OCI-LY3 (cell line): ENCODE data around the gene LPP.

Experiments used
- H2AFZ ChIP-seq: fragments of 200-600, 300-600 bp; shearing (Covaris generic); 2 replicates; pipeline ENCODE4 v1.6.0; 2014; ENCODE audit warnings: antibody characterized with exemption, low read depth, low read length
- H3K27ac ChIP-seq: fragments of 200-600, 300-600 bp; sonication (generic); 2 replicates; pipeline ENCODE4 v1.5.1; 2014; ENCODE audit warnings: mild to moderate bottlenecking, low read length, moderate library complexity, mixed read lengths
- H3K27me3 ChIP-seq: fragments of 200-600, 300-600 bp; sonication (generic); 2 replicates; pipeline ENCODE4 v1.6.1; 2014; ENCODE audit warnings: low read depth, low read length, mixed read lengths
- H3K36me3 ChIP-seq: fragments of 200-600, 300-600 bp; sonication (generic); replicated peaks from 2 replicates; pipeline ENCODE3; 2014; ENCODE audit warnings: low read depth, low read length, mixed read lengths
- H3K4me1 ChIP-seq: fragments of 300-600, 200-600 bp; sonication (generic); 2 replicates; pipeline ENCODE4 v1.6.1; 2014; ENCODE audit warnings: low read length, mixed read lengths
- H3K4me2 ChIP-seq: fragments of 200-600, 300-600 bp; sonication (generic); 2 replicates; pipeline ENCODE4 v1.6.1; 2014; ENCODE audit warnings: low read length, mixed read lengths
- H3K4me3 ChIP-seq: fragments of 300-600, 200-600 bp; sonication (generic); 2 replicates; pipeline ENCODE4 v1.5.1; 2014; ENCODE audit warnings: antibody characterized with exemption, mild to moderate bottlenecking, low read length, moderate library complexity
- H3K79me2 ChIP-seq: fragments of 300-600, 200-600 bp; shearing (Covaris generic); 2 replicates; pipeline ENCODE4 v1.6.1; 2014; ENCODE audit warnings: mild to moderate bottlenecking, low read length, mixed read lengths
- H3K9ac ChIP-seq: fragments of 300-600, 200-600 bp; shearing (Covaris generic); 2 replicates; pipeline ENCODE4 v1.6.0; 2014; ENCODE audit warnings: mild to moderate bottlenecking, low read length, moderate library complexity
- H3K9me3 ChIP-seq: fragments of 200-600, 300-600 bp; shearing (Covaris generic); 2 replicates; pipeline ENCODE4 v1.6.1; 2014; ENCODE audit warnings: low read length, mixed read lengths; ENCODE audit not compliant: insufficient read depth
- H4K20me1 ChIP-seq: fragments of 200-600, 300-600 bp; sonication (generic); 2 replicates; pipeline ENCODE4 v1.6.1; 2016; ENCODE audit warnings: low read length, mixed read lengths; ENCODE audit not compliant: insufficient read depth
- EZH2phosphoT487 ChIP-seq: fragments of 200-600 bp; shearing (Covaris generic); IDR thresholded peaks from 2 replicates; pipeline ENCODE4 v1.6.1; 2018; ENCODE audit warnings: antibody characterized with exemption, mixed run types, low read depth
- TF ChIP-seq, protein P1 (sequence below): fragments of 200-600, 300-600 bp; sonication (generic); IDR thresholded peaks from 2 replicates; pipeline ENCODE4 v1.5.1; 2014; ENCODE audit warnings: antibody characterized with exemption, low read length, low read depth

The LPP gene

DNA sequence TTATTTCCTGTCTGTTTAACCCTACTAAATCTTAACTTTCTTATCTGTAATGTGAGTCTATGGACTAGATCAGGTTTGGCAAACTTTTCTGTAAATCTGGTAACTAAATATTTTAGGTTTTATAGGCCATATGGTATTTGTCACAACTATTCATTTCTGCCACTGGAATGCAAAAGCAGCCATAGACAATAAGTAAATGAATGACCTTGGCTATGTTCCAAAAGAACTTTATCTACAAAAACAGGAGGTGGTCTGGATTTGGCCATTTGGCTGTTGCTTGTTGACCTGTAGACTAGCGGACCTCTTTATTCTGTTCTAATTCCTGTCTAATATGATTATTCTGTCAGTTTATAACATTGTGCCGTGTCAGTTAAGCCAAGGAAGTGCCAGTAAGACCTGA is 314.2 kb downstream of the LPP start:
- H3K79me2 ChIP-seq = no peaks in the 10 kb centered on the region

DNA sequence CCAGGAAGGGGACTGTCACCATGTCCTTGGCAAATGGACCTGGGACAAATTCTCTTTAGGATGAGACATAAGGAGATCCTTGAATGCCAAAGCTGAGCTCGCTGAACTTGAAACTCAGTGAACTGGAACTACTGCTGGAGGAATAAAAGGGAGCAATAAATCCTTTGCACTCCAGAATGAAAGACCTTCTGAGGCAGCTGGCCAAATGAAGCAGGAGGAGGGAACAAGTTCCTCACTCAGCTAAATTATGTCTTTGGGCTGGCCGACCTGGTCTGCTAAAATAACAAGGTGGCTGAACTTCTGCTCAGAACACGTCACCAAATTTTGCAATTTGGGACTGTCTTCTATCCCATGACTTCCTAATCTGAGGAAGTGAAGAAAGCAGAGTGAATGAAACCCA is 314.7 kb downstream of the LPP start:
- Histone ChIP-seq H4K20me1 (no peaks in the 10 kb centered on the region), H3K4me2 (no peak overlapping the region), H3K4me3 (no peak overlapping the region), H3K79me2 (no peaks in the 10 kb centered on the region), H3K27me3 (no peaks in the 10 kb centered on the region), H3K9ac (no peak overlapping the region), H3K27ac (no peak overlapping the region), H2AFZ (no peak overlapping the region), H3K9me3 (no peaks in the 10 kb centered on the region), H3K36me3 (no peaks in the 10 kb centered on the region), H3K4me1 (0 out of 2 replicates have a peak, but pooled peaks cover 3% of the 10 kb centered on the region)
- no peak for TF ChIP-seq EZH2phosphoT487
- TF ChIP-seq, protein P1, sequence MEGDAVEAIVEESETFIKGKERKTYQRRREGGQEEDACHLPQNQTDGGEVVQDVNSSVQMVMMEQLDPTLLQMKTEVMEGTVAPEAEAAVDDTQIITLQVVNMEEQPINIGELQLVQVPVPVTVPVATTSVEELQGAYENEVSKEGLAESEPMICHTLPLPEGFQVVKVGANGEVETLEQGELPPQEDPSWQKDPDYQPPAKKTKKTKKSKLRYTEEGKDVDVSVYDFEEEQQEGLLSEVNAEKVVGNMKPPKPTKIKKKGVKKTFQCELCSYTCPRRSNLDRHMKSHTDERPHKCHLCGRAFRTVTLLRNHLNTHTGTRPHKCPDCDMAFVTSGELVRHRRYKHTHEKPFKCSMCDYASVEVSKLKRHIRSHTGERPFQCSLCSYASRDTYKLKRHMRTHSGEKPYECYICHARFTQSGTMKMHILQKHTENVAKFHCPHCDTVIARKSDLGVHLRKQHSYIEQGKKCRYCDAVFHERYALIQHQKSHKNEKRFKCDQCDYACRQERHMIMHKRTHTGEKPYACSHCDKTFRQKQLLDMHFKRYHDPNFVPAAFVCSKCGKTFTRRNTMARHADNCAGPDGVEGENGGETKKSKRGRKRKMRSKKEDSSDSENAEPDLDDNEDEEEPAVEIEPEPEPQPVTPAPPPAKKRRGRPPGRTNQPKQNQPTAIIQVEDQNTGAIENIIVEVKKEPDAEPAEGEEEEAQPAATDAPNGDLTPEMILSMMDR = no peak

More for the DNA sequence above, 314.2 kb downstream of the LPP start:
- no peak overlapping the region for H3K27ac ChIP-seq
- H3K4me3 ChIP-seq = no peak overlapping the region
- H3K27me3 ChIP-seq = no peaks in the 10 kb centered on the region
- no peaks in the 10 kb centered on the region for H3K36me3 ChIP-seq
- H3K9me3 ChIP-seq = no peaks in the 10 kb centered on the region
- no peak overlapping the region for H3K9ac ChIP-seq
- no peak overlapping the region for H2AFZ ChIP-seq
- TF ChIP-seq EZH2phosphoT487 = no peak
- TF ChIP-seq, protein P1 = no peak
- H4K20me1 ChIP-seq = no peaks in the 10 kb centered on the region
- H3K4me2 ChIP-seq = no peak overlapping the region
- H3K4me1 ChIP-seq = 0 out of 2 replicates have a peak, but pooled peaks cover 3% of the 10 kb centered on the region

DNA sequence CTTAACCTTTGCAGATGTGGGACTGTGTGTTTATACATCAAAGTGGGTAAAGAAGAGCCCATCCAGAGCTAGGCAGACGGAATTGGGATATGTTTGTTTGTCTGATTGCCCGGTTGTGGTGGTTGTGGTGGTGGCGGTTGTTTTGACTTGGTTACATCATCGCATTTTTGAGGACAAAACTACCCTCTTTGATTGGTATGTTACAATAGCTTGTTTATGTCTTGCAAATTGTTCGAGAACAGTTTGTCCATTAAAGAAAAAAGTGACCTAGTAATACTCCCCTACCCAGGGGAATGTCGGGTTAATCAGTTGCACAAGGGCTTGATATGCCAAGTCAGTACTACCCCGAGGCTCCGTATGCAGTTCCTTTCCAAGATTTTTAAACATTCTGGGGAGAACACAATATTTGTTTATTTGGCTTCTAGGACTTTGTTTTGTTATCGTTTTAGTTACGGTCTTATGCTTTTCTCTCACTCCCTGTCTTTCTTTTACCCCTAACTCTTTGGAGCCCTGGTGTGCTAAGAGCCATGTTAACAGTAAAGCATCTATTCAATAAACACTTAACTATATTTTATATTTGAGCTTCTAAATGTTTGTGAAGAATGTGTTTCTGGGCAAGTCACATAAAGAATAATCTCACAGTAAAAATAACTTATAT is 315.4 kb downstream of the LPP start:
- Histone ChIP-seq H3K4me2 (no peak overlapping the region), H3K4me1 (no peaks in the 10 kb centered on the region), H4K20me1 (no peaks in the 10 kb centered on the region), H2AFZ (no peak overlapping the region), H3K4me3 (no peak overlapping the region), H3K9me3 (no peaks in the 10 kb centered on the region), H3K79me2 (no peaks in the 10 kb centered on the region), H3K36me3 (no peaks in the 10 kb centered on the region), H3K9ac (no peak overlapping the region), H3K27me3 (no peaks in the 10 kb centered on the region), H3K27ac (no peak overlapping the region)
- TF ChIP-seq, protein P1 = no peak
- no peak for TF ChIP-seq EZH2phosphoT487

- no peaks in the 10 kb centered on the region for H3K27me3 ChIP-seq
- H2AFZ ChIP-seq = no peak overlapping the region
- no peak overlapping the region for H3K27ac ChIP-seq
- no peaks in the 10 kb centered on the region for H4K20me1 ChIP-seq
- H3K9ac ChIP-seq = no peak overlapping the region
- H3K4me3 ChIP-seq = no peak overlapping the region
- H3K79me2 ChIP-seq = no peaks in the 10 kb centered on the region
- no peaks in the 10 kb centered on the region for H3K36me3 ChIP-seq
- H3K4me1 ChIP-seq = no peaks in the 10 kb centered on the region
- H3K9me3 ChIP-seq = no peaks in the 10 kb centered on the region
- no peak overlapping the region for H3K4me2 ChIP-seq
- TF ChIP-seq, protein P1 = no peak
- TF ChIP-seq EZH2phosphoT487 = no peak
Observed at GRCh38 chr3:188470508-188471130, 316.7 kb downstream of the LPP start.
